LoVo (cell line): ENCODE results near the gene CSPG4.
A peak's percentile ranks its signal among the peaks of the same experiment; 100 is the strongest.
"Not testable (repeated sequence)": the region's sequence is repeated elsewhere in the genome, so short reads cannot be mapped to it uniquely, and the experiment has no call there.

Experiments used
- DNase-seq: peaks from one replicate; pipeline ENCODE4 v3.0.0-alpha.2; 2016; ENCODE audit warnings: low spot score

The CSPG4 gene

DNA sequence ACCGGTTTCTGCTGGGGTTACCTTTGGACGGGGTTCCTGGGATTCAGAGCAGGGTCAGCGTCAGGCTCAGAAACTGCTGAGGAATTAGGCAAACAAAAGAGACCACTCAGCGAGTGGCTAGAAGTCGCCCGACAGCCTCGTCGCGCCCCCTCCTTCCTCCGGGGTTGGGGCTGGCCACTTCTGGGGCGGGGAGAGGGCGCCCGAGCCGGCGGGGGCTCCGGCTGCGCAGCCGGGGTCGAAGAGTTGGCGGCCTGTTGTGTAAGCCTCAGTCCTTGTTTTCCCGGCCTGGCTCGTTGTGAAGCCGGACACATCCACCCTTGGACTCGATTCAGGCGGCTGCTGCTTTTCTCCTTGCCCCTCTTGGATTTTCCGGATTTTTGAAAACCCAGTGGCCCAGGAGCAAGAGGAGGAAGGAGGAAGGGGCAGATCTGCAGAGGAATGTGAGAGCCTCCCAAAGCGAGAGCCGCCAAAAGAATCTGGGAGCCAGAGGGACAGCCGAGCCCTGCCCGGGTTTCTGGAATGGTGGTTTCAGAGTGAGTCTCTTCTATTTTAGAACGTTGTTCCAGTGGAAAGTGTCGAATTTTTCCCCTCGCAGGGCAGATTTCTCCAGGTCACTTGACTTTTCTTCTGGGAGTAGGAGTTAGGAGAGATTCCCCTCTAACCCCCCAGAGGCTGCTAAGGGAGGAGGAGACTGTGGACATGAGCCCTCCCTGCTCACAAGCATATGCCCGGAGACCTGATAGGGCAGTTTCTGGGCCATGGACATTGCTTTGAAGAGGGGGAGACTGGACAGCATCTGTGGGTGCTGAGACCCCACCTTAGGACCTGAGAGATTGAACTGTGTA is 64.3 kb downstream of the CSPG4 start:
- no peak for DNase-seq

DNA sequence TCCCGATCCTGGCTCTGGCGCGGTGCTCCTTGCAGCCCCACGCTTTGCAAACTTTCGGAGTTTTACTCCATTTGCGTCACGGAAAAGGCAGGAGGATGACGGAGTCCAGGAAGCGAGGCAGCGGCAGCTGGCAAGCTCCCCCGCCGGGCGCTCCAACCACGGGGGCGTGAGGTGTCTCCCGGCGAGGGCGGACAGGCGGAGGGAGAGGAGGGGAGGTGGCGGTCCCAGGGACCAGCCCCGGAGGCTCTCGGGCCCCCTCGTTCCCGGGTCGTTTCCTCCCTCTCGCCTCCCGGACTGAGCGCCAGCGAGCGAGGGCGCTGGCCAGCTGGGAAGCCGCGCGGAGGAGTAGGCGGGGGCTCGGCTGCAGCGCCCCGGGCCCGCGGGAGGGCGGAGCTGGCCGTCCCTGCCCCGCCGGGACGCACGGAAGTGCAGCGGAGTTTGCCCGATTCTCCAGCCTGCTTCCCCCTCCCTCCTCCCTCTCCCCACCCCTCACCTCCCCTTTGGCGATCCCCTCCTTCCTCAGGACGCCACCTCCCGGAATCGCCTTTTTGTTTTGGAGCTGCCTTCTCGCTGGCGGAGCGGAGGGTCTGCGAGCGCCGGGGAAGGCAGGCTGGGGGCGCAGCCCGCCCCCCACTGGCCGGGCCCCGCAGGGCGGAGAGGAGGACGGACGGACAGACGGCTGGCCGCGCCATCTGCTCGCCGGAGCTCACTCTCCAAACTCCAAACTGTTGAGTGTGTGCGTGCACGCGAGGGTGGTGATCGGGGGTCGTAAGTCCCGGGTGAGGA is 65.1 kb downstream of the CSPG4 start, which contains the start of gene SNX33:
SNX33 (plus strand) TSS at position 543 of the 786 bp plus-strand sequence. CDS start 1,191 bp downstream, outside the sequence.
- DNase-seq = peak; percentile 83

GRCh38 chr15:75646944-75647364 is 65.7 kb downstream of the CSPG4 start:
- DNase-seq = no peak

DNA sequence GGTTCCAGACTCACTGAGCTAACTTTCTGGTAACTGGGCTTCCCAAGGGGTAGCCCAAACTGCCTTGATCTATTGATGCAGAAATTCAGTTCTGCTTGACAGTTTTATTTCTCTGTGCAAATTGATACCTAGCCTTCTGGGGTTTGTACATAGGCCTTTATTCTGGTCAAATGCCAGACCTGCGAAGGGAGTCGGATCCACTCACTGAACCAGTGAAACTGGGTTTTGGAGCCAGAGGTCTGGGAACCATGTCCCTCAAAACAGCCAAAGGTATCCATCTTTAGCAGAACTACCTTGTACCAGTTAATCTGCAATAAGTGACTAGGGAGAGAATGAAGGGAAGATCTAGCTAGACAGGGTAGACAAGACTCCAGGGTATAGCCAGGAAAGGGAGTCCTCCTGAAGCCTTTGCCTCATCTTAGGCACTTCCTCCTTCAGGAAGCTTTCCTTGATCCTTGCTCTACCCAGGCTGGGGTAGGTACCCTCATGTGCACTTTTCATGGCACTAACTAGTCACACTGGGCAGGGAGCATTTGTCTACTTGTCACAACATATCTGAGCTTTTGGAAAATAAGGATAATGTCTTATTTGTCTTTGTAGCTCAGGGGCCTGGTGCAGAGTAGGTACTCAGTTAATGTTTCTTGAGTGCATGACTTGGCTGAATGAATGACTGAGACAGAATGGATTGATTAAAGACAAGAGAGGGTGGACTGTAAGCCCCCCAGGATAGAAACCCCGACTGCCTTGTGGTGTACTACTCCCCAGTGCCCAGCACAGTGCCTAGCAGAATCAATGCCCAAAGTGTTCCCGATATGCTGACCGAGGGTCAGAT is 66.3 kb downstream of the CSPG4 start:
- DNase-seq = no peak

- DNase-seq = no peak
Observed at GRCh38 chr15:75644376-75644775, 68.3 kb downstream of the CSPG4 start.

DNA sequence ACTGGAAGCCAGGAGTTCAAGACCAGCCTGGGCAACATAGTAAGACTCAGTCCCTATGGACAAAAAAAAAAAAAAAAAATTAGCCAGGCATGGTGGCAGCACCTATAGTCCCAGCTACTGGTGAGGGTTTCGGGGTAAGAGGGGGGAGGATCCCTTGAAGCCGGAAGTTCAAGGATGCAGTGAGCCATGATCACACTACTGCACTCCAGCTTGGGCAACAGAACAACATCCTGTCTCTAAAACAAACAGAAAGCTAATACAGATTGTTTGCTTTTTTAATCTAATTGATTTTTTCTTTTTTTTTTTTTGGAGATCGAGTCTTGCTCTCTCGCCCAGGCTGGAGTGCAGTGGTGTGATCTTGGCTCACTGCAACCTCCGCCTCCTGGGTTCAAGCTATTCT is 71.0 kb downstream of the CSPG4 start:
- no peak for DNase-seq

- no peak for DNase-seq
Observed at GRCh38 chr15:75641179-75641503, 71.5 kb downstream of the CSPG4 start.

DNA sequence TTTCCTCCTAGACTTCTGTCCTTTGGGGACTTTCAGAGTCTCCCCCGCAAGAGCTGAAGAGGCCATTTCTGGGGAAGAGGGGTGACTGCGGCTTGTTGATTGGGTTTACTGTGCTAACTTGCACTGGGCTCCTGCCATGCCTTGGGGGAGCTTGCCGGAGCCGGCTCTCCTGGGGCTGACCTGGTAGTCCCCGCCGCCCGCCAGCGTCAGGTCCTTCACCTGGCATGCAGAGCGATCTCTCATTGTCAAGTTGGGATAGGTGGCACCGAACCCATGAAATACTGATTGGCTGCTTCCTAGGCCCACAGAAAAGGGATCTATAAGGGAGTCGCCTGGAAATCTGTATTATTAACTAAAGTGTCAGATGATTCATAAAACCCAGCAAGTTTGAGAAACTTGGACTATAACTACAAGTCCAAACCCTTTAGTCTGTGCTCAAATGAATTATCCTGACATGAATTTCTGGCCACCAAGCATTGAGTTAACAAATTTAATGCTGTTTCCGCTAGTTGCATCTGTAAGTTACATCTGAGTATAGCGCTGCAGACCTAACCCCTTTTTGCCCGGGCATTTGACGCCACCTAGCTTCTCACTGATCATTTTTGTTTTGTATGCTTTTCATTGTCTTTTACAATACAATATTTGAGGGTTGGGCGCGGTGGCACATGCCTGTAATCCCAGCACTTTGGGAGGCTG is 72.0 kb downstream of the CSPG4 start:
- peak; percentile 64 for DNase-seq

- DNase-seq = peak; percentile 100
Observed at GRCh38 chr15:75639709-75640482, 72.8 kb downstream of the CSPG4 start, which contains the start of gene IMP3. Gene IMP3, minus strand, starts transcription at chr15:75640224. Its CDS starts 56 bp downstream, at chr15:75640168.

DNA sequence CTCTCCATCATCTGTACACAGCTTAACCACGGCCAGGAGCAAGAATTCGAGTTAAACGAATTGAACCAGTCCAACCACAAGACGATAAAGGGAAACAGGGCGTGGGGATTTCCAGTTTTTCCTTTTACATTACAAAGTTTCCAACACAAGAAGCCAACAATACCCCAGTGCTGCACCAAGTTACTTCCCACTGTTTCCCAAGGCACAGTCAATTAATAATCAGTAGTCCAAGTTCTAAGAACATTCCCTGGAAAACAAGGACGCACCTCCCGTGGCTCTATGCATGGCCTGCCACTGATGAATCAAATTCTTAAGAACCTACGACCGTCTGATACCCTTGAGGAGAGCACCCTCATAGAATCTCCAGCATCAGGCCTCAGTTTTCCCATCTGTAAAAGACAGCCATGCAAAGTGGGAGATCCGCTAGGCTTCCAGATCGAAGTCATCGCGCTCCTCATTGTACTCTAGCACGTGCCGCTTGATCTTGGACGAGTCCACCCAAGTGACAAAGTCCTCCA is 73.4 kb downstream of the CSPG4 start:
- DNase-seq = no peak

GRCh38 chr15:75637245-75638009 is 75.2 kb downstream of the CSPG4 start:
- no peak for DNase-seq

DNA sequence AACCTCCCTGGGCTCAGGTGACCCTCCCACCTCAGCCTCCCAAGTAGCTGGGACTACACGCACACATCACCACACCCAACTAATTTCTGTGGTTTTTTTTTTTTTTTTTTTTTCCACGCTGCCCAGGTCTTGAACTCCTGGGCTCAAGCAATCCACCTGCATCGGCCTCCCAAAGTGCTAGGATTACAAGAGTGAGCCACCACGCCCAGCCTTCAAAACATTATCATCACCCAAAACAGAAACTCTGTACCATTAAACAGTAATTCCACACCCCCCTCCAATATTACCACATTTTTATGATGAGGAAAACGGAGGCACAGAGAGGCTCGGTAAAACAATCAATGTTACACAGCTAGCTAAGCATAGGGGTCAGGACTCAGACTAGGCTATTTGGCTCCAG is 76.6 kb downstream of the CSPG4 start:
- DNase-seq = no peak

DNA sequence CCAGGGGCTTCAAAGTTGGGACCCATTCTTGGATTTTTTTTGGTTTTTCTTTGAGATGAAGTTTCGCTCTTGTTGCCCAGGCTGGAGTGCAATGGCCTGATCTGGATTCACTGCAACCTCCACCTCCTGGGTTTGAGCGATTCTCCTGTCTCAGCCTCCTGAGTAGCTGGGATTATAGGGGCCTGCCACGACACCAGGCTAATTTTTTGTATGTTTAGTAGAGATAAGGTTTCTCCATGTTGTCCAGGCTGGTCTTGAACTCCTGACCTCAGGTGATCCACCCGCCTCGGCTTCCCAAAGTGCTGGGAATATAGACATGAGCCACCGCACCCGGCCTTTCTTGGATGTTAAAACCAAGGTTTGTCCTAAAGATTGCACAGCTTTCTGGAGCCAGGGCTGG is 78.7 kb downstream of the CSPG4 start:
- DNase-seq = not testable (repeated sequence)

- no peak for DNase-seq
Observed at GRCh38 chr15:75631935-75632334, 80.7 kb downstream of the CSPG4 start.

DNA sequence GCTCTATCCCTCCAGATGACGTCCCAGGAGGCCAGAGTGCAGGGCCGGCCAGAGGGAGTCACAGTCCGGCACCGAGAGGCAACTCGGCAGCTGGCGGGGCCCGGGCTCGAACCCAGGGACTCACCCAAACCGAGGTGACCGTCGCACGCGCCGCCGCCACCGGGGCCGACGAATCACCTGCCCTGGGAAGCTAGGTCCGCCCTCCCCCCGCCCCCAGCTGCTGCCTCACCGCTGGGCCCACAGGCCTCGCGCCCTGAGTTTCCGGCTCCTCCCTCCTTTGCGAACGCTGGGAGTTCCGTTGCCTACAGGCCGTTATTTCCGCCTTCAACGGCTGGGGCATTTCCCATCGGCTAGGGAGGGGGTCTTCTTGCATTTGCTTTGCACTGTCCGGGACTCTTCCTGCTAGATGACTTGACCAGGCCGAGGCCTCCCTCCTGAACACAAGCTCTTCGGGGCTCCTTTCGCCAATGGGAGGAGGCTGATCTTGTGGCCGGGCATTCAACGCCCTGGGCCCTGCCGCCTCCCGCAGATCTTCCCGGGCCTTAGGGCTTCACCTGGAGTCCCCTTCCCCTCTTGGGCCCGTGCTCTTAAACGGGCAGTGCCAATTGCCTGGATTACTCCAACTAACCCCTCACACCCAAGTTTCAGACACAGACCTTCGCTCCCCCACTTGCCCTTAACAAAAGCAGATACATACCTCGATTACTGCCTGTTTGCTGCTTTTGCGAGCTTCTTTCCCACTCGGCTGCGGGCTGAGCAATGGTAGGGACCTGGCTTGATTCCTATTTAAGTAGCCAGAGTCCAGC is 86.9 kb downstream of the CSPG4 start, which contains the start of gene SNUPN:
SNUPN (minus strand) TSS at position 184 of the 806 bp plus-strand sequence. CDS start 4,674 bp downstream, outside the sequence.
- peak; percentile 94 for DNase-seq
